ENCODE measurements around the gene SNAP47. TPM values are rescaled to one million over a fixed set of nuclear protein-coding genes. Genes with fewer than 3 reads are reported as not detected.

Gene SNAP47
- total RNA-seq, 1 experiment from 2014 or later: 39.4 TPM

GRCh38 chr1:227766653-227767277 lies 31.5 kb downstream of the SNAP47 start:
- H3K27ac Mint-ChIP-seq (ENCODE audit: unreplicated experiment): no peak overlapping the region

GRCh38 chr1:227767401-227768124 lies 32.3 kb downstream of the SNAP47 start:
- Mint-ChIP-seq H3K4me1 (ENCODE audit: low read depth, unreplicated experiment) (peaks cover 4% of the 10 kb centered on the region), H3K27ac (ENCODE audit: unreplicated experiment) (no peak overlapping the region), H3K4me3 (ENCODE audit: low read depth, unreplicated experiment) (no peak overlapping the region), H3K27me3 (ENCODE audit: unreplicated experiment) (no peaks in the 10 kb centered on the region), H3K36me3 (ENCODE audit: insufficient read depth, unreplicated experiment) (no peaks in the 10 kb centered on the region), H3K9me3 (ENCODE audit: low read depth, unreplicated experiment) (no peaks in the 10 kb centered on the region)
- no peak for TF ChIP-seq CTCF (IDR thresholded peaks at IDR 0.05; ENCODE audit: unreplicated experiment)
- CTCF ChIA-PET: no interaction called here
- DNase-seq: no peak
- intact Hi-C loops (cut with micrococcal nuclease; ENCODE audit: unreplicated experiment): no loop called here
- BruUV-seq (replicated peaks): no TSS peak

More at GRCh38 chr1:227766653-227767277, 31.5 kb downstream of the SNAP47 start:
- CTCF ChIA-PET: no interaction called here
- Mint-ChIP-seq H3K27me3 (ENCODE audit: unreplicated experiment) (no peaks in the 10 kb centered on the region), H3K4me1 (ENCODE audit: low read depth, unreplicated experiment) (peaks cover 11% of the 10 kb centered on the region), H3K9me3 (ENCODE audit: low read depth, unreplicated experiment) (no peaks in the 10 kb centered on the region), H3K4me3 (ENCODE audit: low read depth, unreplicated experiment) (no peak overlapping the region), H3K36me3 (ENCODE audit: insufficient read depth, unreplicated experiment) (peaks cover 4% of the 10 kb centered on the region)
- TF ChIP-seq CTCF (IDR thresholded peaks at IDR 0.05; ENCODE audit: unreplicated experiment): no peak
- no TSS peak for BruUV-seq (replicated peaks)
- intact Hi-C loops (cut with micrococcal nuclease; ENCODE audit: unreplicated experiment): no loop called here
- DNase-seq: no peak

GRCh38 chr1:227768125-227768439 lies 32.8 kb downstream of the SNAP47 start:
- Mint-ChIP-seq H3K27ac (ENCODE audit: unreplicated experiment) (no peak overlapping the region), H3K4me1 (ENCODE audit: low read depth, unreplicated experiment) (no peaks in the 10 kb centered on the region), H3K9me3 (ENCODE audit: low read depth, unreplicated experiment) (no peaks in the 10 kb centered on the region), H3K36me3 (ENCODE audit: insufficient read depth, unreplicated experiment) (no peaks in the 10 kb centered on the region), H3K27me3 (ENCODE audit: unreplicated experiment) (no peaks in the 10 kb centered on the region), H3K4me3 (ENCODE audit: low read depth, unreplicated experiment) (no peak overlapping the region)
- BruUV-seq (replicated peaks): no TSS peak
- CTCF ChIA-PET: no interaction called here
- intact Hi-C loops (cut with micrococcal nuclease; ENCODE audit: unreplicated experiment): no loop called here
- no peak for DNase-seq
- TF ChIP-seq CTCF (IDR thresholded peaks at IDR 0.05; ENCODE audit: unreplicated experiment): no peak

- Mint-ChIP-seq H3K36me3 (ENCODE audit: insufficient read depth, unreplicated experiment) (no peaks in the 10 kb centered on the region), H3K9me3 (ENCODE audit: low read depth, unreplicated experiment) (no peaks in the 10 kb centered on the region), H3K4me1 (ENCODE audit: low read depth, unreplicated experiment) (no peaks in the 10 kb centered on the region), H3K27ac (ENCODE audit: unreplicated experiment) (no peak overlapping the region), H3K27me3 (ENCODE audit: unreplicated experiment) (no peaks in the 10 kb centered on the region), H3K4me3 (ENCODE audit: low read depth, unreplicated experiment) (no peak overlapping the region)
- CTCF ChIA-PET: no interaction called here
- no peak for TF ChIP-seq CTCF (IDR thresholded peaks at IDR 0.05; ENCODE audit: unreplicated experiment)
- DNase-seq: no peak
- intact Hi-C loops (cut with micrococcal nuclease; ENCODE audit: unreplicated experiment): no loop called here
- no TSS peak for BruUV-seq (replicated peaks)
These were observed 33.4 kb downstream of the SNAP47 start for GRCh38 chr1:227768640-227769039.

Data from Calu3 (cell line).